K562 (cell line): ENCODE results near the gene MEAK7. TPM values are rescaled to one million over a fixed set of nuclear protein-coding genes. Genes with fewer than 3 reads are reported as not detected.

Experiments used
- AFF4 ChIP-seq: sonication (generic); formaldehyde crosslinking; IDR thresholded peaks from 2 replicates; pipeline ENCODE4 v1.8.0; 2023; ENCODE audit warnings: mild to moderate bottlenecking, missing genetic modification reagents
- HNRNPK ChIP-seq: fragments of 200-400 bp; formaldehyde crosslinking; IDR thresholded peaks from one replicate; pipeline ENCODE4 v1.6.1; 2018; ENCODE audit warnings: mild to moderate bottlenecking, low read depth, low read length; ENCODE audit not compliant: poor library complexity, severe bottlenecking
- KDM5B ChIP-seq: fragments of 200-600 bp; sonication (generic); IDR thresholded peaks from 2 replicates; pipeline ENCODE4 v1.6.1; 2012; ENCODE audit warnings: low read depth, mild to moderate bottlenecking, moderate library complexity, low read length, control low read depth, inconsistent platforms; ENCODE audit not compliant: insufficient replicate concordance
- RAD51 ChIP-seq: fragments of 450-650 bp; IDR thresholded peaks from 2 replicates; pipeline ENCODE4 v1.7.1; 2016; ENCODE audit warnings: low read depth, mild to moderate bottlenecking, borderline replicate concordance
- SFPQ ChIP-seq: fragments of 200-400 bp; formaldehyde crosslinking; IDR thresholded peaks from 2 replicates; pipeline ENCODE4 v1.6.1; 2017; ENCODE audit warnings: mild to moderate bottlenecking, low read depth, low read length, moderate library complexity
- ZNF324 ChIP-seq: fragments of 250-450 bp; sonication (Bioruptor Pico); IDR thresholded peaks from 2 replicates; pipeline ENCODE4 v1.4.0; 2020; ENCODE audit warnings: mild to moderate bottlenecking
- ZNF561 ChIP-seq: fragments of 450-650 bp; formaldehyde crosslinking; conservative IDR thresholded peaks from 2 replicates; pipeline ENCODE4 v1.4.0; 2020; ENCODE audit warnings: mild to moderate bottlenecking, moderate library complexity
- polyA plus RNA-seq, 8 experiments: library from polyadenylated mRNA; depleted of rRNA in 4 of 8; stranded (reverse) in 5 of 8; unstranded in 3 of 8; fragments of >200 nt; fragmentation: Nextera tagmentation in 2 of 8; fragmentation: Illumina TruSeq in 1 of 8; extraction: Ambion mirVana in 2 of 8; extraction: Trizol in 1 of 8; gene quantifications; 2 replicates each; pipeline versions ENCODE4 v1.2.1 to v1.2.3, GENCODE V29; 2011 to 2014; ENCODE audit warnings: inconsistent platforms in 1 of 8, missing spikeins in 1 of 8
- total RNA-seq, 7 experiments: library from RNA; depleted of rRNA in 6 of 7; stranded (reverse); fragments of >200 nt in 6 of 7; fragmentation: Illumina TruSeq in 2 of 7; extraction: Trizol in 2 of 7; gene quantifications; 2 replicates each; pipeline versions ENCODE4 v1.2.1 to v1.2.3, GENCODE V29; 2011 to 2021; ENCODE audit warnings: low replicate concordance in 1 of 7
- TF ChIP-seq, protein P1 (sequence below): fragments of 200-600 bp; sonication (generic); IDR thresholded peaks from one replicate; pipeline ENCODE4 v1.6.1; 2012; ENCODE audit warnings: mild to moderate bottlenecking, low read depth, low read length, inconsistent platforms

The MEAK7 gene
- total and polyA plus RNA-seq, 9 of the 15 experiments (the other 6 are each of a cell fraction or from before 2014, with no cell fraction given): 1.4 to 14.5 (median 6.3) TPM

DNA sequence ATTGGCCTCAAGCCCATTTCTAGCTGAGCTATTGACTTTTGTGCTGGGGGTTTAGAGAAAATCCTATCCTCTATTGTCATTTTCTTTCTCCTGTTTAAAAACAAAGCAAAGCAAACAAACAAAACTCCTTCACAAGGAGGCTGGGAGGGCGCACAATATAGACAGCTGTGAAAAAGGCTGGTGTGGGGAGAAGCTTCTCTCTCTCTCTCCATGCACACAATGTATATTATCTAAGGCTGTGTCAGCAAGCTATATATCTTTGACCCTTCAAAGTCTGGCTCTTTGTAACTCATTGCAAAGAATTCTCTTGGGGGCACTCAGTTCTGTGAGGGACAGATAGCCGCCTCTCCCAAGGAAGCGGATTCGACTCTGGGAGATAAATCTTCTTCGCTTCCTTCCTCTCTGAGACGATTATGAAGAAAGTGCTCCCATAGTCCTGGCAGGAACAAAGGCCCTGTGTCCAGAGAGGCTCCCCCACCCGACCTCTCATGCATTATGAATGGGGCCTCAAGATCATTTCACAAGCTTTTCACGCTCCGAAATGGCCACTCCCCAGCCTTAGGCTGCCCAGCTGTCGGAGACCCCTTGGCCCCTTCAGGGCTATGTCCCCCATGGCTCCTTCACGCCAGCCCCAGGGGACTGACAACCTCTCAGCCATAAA, 33.2 kb upstream of the MEAK7 start (continued):
- TF ChIP-seq, protein P1, sequence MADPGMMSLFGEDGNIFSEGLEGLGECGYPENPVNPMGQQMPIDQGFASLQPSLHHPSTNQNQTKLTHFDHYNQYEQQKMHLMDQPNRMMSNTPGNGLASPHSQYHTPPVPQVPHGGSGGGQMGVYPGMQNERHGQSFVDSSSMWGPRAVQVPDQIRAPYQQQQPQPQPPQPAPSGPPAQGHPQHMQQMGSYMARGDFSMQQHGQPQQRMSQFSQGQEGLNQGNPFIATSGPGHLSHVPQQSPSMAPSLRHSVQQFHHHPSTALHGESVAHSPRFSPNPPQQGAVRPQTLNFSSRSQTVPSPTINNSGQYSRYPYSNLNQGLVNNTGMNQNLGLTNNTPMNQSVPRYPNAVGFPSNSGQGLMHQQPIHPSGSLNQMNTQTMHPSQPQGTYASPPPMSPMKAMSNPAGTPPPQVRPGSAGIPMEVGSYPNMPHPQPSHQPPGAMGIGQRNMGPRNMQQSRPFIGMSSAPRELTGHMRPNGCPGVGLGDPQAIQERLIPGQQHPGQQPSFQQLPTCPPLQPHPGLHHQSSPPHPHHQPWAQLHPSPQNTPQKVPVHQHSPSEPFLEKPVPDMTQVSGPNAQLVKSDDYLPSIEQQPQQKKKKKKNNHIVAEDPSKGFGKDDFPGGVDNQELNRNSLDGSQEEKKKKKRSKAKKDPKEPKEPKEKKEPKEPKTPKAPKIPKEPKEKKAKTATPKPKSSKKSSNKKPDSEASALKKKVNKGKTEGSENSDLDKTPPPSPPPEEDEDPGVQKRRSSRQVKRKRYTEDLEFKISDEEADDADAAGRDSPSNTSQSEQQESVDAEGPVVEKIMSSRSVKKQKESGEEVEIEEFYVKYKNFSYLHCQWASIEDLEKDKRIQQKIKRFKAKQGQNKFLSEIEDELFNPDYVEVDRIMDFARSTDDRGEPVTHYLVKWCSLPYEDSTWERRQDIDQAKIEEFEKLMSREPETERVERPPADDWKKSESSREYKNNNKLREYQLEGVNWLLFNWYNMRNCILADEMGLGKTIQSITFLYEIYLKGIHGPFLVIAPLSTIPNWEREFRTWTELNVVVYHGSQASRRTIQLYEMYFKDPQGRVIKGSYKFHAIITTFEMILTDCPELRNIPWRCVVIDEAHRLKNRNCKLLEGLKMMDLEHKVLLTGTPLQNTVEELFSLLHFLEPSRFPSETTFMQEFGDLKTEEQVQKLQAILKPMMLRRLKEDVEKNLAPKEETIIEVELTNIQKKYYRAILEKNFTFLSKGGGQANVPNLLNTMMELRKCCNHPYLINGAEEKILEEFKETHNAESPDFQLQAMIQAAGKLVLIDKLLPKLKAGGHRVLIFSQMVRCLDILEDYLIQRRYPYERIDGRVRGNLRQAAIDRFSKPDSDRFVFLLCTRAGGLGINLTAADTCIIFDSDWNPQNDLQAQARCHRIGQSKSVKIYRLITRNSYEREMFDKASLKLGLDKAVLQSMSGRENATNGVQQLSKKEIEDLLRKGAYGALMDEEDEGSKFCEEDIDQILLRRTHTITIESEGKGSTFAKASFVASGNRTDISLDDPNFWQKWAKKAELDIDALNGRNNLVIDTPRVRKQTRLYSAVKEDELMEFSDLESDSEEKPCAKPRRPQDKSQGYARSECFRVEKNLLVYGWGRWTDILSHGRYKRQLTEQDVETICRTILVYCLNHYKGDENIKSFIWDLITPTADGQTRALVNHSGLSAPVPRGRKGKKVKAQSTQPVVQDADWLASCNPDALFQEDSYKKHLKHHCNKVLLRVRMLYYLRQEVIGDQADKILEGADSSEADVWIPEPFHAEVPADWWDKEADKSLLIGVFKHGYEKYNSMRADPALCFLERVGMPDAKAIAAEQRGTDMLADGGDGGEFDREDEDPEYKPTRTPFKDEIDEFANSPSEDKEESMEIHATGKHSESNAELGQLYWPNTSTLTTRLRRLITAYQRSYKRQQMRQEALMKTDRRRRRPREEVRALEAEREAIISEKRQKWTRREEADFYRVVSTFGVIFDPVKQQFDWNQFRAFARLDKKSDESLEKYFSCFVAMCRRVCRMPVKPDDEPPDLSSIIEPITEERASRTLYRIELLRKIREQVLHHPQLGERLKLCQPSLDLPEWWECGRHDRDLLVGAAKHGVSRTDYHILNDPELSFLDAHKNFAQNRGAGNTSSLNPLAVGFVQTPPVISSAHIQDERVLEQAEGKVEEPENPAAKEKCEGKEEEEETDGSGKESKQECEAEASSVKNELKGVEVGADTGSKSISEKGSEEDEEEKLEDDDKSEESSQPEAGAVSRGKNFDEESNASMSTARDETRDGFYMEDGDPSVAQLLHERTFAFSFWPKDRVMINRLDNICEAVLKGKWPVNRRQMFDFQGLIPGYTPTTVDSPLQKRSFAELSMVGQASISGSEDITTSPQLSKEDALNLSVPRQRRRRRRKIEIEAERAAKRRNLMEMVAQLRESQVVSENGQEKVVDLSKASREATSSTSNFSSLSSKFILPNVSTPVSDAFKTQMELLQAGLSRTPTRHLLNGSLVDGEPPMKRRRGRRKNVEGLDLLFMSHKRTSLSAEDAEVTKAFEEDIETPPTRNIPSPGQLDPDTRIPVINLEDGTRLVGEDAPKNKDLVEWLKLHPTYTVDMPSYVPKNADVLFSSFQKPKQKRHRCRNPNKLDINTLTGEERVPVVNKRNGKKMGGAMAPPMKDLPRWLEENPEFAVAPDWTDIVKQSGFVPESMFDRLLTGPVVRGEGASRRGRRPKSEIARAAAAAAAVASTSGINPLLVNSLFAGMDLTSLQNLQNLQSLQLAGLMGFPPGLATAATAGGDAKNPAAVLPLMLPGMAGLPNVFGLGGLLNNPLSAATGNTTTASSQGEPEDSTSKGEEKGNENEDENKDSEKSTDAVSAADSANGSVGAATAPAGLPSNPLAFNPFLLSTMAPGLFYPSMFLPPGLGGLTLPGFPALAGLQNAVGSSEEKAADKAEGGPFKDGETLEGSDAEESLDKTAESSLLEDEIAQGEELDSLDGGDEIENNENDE: no peak
- 0 out of 2 replicates have a peak, but pooled peaks have one; percentile 17 for TF ChIP-seq AFF4
- peak; percentile 20 for TF ChIP-seq KDM5B
- TF ChIP-seq SFPQ: no peak
- no peak for TF ChIP-seq HNRNPK
- no peak for TF ChIP-seq ZNF561
- TF ChIP-seq ZNF324 (CRISPR knock-in tag): no peak
- TF ChIP-seq RAD51: no peak
